ENCODE results near the gene SHFL.

Gene SHFL

DNA sequence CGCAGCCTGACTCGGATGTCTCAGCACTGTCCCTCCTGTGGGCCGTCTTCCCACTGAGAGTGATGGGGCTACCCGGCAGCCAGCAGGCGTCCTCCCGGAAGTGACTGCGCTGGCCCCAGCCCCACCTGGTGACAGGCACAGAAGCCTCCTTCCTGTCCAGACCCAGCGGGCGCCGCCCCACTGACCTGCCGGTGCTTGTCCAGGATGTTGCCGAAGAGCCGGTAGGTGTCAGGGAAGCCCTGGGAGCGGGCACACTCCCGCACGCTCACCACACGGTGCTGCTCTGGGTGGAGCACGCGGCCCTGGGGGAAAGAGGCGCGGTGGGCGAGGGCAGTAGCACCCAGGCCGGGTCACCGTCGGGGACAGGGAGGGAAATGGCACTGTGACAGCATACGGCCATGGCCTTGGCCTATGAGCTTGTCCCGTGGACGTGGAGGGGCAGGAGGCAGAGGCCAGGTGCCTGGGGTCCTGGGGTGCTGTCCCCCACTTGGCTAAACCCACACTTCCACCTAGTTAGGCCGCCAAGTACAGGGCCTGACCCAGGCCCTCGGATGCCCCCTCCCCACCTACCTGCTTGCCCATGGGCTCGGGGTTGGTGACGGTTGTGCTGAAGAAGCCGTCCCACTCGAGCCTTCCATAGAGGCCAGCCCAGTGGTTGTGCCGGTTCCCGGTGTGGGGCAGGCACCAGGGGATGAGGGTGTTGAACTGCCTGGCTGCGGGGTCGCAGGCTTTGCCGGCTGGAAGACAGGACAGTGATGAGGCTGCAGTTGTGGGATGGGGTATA lies 49.6 kb downstream of the SHFL start:
- no peak for DNase-seq

DNA sequence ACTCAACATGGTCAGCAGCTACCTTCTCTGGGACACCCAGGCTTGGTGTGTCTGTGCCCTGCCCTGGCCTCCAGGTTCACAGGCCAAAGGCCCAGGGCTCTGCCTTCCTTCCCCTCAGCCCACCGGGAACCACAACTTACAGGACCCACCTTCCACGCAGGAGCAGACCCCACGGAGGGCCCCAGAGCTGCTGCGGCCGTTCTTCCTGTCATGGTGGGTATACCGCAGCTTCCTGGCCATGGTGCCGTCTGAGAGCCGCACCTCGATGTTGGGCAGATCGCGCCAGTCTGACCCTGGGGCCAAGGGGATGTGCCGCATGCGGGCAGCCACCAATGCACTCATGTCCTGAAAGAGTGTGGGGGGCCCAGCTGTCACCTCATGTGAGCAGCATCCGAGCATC lies 50.8 kb downstream of the SHFL start:
- no peak for DNase-seq

DNA sequence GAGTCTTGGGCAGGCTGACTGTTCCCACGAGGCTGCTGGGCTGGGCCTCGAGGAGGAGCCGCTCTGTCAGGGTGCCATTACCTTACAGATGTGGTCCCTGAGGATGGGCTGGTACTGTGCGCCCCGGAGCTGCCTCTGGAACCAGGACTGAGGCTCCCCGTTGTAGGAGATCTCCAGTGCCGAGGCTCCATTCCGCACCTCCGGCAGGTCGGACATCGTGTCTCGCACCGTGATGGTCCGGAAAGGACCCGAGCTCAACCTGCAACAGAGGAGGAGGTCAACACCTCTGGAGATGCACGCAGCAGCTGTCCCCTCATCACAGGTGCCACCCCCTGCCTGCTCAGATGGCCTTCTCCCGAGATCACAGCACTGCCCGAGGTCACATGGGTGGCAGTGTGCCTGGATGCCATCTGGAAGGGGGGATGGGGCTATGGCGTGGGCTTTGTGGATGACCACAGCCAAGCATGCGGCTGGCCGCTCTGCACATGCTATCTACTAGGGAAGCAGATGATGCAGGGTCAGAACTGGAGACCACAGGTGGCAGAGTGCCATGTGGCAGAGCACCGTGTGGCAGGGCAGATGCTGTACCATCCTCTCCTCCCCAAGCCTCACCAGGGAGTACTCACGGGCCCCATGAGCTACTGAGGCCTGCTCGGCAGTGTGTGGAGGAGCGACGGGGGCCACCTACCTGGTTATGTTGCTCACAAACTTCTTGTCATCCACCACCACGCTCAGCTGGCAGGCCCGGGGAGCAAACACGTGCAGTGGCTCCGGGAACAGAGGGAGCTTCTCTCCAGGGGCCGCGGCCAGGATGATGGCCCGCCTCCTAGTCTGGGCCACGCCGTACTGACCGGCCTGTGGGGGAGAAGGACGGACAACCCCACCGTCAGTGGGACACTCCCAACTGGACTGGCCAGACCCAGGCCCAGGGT lies 51.9 kb downstream of the SHFL start:
- no peak for DNase-seq

DNA sequence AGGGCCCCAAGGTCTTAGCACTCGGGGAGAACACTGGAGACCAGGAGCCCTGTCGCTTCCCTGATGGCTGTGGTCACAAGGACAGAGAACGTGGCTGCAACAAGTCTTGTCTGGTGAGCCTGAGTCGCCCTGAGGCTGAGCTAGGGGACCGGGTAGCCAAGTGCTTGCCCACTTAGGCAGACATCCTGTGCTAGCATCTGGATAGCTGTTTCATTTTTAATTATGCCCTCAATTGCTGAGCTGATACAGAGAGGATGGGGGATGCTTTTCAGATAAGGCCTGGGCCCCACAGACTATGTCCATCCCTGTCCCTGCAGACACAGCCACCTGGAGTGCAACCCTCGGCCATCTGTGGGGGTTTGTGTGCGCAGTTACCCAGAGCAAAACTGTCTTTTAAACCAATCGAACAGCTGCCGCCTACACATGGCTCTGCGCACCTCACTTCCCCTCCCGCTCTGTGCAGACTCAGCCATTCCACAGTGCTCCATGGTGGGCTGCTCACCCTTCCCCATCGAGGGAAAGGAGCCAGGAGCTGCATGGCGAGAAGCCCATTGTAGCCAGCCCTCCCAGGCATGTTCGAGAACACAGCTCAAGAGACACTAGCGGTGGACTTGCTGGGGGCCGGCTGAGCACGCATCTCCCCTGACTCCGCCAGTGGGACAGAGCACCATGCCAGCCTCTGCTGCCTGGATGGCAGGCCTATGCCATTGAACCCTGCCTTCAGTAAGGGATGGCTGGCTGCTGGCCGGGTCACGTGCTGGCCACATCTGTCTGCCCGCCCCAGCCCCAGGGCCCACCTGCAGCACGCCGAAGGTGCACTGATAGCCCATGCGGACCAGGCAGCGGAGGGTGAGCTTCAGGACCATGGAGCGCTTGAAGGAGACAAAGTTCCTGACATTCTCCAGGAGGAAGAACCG lies 53.0 kb downstream of the SHFL start:
- no peak for DNase-seq

DNA sequence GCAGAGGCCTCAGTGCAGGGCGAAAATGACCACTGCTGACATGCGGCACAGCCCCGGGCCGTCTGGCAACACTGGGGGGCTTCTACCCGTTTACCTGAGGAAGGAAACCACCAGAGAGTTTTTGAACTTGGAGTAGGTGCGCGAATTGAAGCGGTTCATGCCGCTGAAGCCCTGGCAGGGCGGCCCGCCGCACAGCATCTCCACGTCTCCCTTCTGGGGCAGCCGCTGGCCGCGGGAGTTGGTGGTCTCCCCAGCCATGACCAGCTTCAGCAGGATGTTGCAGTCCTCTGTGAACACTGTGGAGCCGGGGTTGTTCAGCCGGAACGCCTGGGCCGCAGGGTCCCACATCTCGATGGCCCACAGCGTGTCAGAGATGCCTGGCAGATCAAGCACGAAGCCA lies 53.8 kb downstream of the SHFL start:
- no peak for DNase-seq

DNA sequence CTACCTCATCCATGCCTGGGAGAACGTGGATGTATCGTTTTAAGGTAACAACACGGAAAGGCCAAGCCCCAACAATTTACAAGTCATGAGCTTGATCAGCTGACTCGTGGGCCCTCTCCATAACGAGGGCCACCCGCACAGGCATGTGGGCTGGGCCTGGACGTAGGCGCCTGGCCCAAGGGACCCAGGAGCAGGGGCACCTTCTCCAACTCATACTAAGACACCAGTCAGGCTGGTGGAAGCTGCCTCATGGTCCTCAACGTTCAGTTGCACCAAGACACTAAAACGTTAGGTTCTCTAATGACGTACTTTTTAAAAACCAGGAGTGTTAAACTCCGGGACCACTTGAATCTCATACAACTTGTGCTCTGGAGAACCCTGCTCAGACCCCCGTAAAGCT lies 55.4 kb downstream of the SHFL start:
- DNase-seq, result no peak

DNA sequence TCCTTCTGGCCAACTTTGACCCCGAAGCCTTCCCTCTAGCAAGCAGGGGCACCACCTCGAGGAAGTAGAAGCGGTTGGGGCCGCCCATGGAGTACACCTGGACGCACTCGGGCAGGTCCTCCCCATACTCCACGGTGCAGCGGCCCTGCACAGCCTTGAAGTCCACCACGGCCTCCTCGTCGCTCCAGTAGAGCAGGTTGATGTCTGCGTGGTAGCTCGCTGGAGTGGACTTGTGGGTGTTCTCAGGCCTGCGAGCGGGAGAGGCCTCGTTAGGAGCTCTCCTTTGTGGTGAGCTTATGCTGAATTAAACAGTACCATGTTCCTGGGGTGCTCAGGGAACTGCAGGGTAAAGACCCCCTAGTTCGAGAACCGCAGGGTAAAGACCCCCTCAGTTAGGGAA lies 55.9 kb downstream of the SHFL start:
- no peak for DNase-seq
